Measurements from ENCODE around the gene TRAPPC12.

TRAPPC12 gene

DNA sequence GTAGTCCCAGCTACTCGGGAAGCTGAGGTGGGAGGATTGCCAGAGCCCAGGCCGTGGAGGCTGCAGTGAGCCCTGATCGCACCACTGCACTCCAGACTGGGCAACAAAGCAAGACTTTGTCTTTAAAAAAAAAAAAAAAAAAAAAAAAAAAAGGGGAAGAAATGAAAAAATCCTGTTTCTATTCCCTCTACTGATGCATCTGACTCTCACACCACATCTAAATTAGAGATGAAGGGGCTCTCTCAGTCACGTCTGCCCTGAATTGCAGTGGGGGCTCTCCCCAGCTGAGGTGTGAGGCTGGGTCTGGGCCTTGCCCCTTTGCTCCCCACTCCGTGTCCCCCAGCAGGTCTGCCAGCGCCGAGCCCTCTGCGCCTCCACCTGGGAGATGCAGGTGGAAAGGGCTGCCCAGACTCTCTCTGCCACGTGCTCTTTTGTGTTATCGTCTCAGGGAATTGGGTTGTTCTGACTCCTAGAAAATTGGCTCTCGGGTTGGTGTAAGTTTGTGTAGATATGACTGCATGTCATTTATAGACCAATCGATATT is 30.2 kb downstream of the TRAPPC12 start:
- DNase-seq = no peak

DNA sequence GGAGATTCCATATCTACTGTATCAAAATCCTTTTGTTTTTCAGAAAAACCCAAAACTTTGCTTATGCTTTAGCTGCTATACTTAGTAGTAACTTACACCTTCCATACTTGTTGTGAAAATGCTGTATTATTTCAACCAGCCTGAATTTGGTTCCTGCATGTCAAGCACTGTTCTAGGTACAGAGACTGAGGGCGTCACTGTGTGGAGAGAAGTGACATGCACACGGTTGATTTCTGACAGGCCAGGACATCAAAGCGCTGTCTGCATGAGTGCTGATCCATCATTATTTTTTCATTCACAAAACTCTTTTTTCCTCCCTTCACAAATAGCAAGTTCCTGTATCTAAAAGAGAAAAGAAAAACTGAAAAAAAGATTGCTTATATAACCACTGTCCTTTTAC is 31.6 kb downstream of the TRAPPC12 start:
- no peak for DNase-seq

- DNase-seq = no peak
Measured at GRCh38 chr2:3413697-3414096, 34.2 kb downstream of the TRAPPC12 start.

DNA sequence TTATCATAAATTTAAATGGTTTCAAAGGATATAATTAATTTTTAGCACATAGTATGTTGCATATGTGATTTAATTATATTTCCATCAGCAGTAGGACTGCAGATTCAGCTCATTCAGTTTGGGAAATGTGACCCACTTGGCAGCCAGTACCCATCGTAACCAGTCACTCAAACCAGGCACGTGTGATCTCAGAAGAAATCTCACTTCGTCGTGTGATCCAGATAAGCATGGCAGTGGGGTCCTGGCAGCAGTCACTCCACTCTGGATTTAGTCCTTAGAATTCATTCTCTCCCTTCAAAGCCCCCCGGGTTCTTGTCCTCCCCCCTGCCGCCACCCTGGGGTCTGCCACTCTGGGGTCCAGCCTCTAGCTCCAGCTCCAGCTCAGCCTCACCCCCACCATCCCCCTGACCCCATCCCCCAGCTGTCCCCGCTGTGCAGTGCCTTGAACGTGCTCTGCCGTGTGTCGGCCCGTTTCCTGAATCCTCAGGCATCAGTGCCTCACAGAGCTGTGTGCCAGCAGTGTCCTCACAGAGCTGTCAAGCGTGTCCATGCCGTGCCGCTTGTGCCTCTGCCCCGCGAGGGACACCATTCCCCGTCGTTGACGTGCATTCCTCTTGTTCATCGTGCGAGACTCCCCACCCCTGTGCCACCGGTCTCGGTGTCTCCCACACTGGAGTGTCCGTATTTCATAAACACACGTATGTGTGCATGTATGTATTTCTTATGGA is 34.8 kb downstream of the TRAPPC12 start:
- DNase-seq = no peak

GRCh38 chr2:3418766-3419404 is 39.4 kb downstream of the TRAPPC12 start:
- DNase-seq = no peak

GRCh38 chr2:3420076-3420768 is 40.7 kb downstream of the TRAPPC12 start:
- DNase-seq = no peak

GRCh38 chr2:3420769-3421397 is 41.4 kb downstream of the TRAPPC12 start:
- DNase-seq = no peak

GRCh38 chr2:3421580-3421979 is 42.1 kb downstream of the TRAPPC12 start:
- no peak for DNase-seq

DNA sequence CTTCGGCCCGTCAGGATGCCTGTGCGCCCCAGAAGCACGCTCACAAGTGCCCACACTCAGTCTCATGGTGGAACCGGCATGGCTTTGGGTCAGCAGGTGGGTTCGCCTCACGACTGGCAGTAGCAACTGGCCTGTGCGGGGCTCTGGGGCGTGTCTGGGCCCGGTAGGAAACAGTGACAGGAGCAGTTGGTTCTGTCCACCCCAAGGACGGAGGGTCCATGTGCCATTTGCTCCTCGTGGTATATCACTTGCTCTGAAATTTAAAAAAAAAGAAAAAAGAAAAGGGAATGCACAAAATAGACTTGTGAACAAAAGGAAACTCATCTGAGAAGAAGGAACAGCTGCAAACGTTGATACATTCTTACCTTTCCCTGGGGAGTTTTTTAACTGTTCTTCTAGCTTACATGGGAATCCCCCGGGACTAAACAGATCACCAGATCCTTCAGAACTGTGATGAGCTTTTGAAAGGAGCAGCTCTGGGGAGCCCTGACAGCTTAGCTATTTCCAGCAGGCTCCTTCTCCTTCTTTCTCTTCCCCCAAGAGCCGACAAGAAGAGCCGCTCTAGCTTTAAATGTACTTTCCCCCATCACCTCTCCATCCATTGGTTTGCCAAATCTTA is 42.8 kb downstream of the TRAPPC12 start:
- DNase-seq = no peak

DNA sequence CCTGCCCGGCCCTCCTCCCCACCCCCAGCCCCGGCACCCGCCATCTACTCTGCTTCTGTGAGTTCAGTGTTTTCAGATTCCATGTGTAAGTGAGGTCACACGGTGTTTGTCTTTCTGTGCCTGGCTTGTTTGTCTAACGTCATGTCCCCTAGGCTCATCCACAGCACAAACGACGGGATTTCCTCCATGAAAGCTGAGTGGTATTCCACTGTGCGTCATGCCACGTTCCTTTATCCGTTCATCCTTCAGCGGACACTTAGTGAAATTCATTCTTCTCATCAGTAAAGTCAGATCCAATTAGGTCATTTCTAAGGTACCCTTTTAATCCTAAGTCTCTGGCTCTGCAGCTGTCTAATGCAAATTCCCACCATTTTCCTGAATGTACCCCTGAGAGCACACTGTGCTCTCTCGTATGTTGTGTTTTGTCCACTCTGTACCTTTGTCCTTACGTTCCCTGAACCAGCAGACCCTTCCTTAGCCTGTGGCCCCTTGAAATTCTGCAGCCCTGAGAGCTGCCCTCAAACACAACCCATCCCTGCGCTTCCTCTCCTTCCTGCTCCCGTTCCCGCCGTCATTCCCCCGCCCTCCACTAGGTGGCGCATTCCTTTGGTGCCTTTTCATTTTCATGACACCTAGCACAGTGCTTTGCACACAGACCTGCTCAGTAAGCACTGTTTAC is 44.1 kb downstream of the TRAPPC12 start:
- DNase-seq = peak; percentile 52

DNA sequence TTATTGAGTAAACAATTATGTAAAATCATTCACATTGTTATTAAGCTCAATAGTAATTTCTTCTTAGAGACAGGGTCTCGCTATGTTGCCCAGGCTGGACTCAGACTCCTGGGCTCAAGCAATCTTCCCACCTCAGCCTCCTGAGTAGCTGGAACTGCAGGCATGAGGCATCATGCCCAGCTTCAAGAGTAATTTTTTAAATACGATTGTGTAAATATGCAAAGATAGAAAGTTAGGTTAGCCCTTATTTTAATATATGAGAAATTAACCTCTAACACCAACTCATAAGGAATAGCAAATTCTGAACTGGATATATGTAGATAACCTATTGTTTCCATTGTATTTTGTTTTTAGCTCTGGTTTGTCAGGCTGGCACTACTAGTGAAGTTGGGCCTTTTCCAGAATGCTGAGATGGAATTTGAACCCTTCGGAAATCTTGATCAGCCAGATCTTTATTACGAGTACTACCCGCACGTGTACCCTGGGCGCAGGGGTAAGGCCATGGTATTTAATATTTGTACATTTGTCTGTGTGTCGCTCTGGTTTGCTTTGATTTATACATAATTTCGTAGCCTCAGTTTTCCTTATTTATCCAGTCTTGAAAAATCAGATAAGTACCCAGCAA is 44.8 kb downstream of the TRAPPC12 start:
- no peak for DNase-seq

DNA sequence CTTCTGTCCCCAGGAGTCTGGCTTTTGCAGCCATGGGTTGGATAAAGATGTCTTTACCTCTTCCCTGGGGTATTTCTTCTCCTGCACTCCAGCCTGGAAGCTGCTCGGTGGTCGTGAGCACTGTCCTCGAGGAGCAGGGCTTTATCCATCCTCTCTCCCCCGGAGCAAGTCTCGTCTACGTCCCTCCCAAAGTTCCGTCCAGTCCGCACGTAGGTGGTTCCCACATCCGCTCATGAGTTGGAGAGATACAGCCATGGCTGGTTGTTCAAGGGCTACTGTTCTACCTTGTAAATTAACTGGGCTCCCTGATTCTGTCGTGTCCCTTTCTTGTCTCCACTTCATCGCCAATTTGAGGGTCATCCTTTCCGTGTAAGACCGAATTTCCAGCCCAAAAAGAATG is 47.1 kb downstream of the TRAPPC12 start:
- DNase-seq = no peak

GRCh38 chr2:3427272-3427671 is 47.8 kb downstream of the TRAPPC12 start:
- no peak for DNase-seq

GRCh38 chr2:3428577-3428976 is 49.1 kb downstream of the TRAPPC12 start:
- DNase-seq = no peak

GRCh38 chr2:3429066-3429610 is 49.6 kb downstream of the TRAPPC12 start:
- no peak for DNase-seq

GRCh38 chr2:3430172-3430571 is 50.7 kb downstream of the TRAPPC12 start:
- no peak for DNase-seq

- no peak for DNase-seq
Measured at GRCh38 chr2:3430740-3431490, 51.4 kb downstream of the TRAPPC12 start.

GRCh38 chr2:3432067-3432466 is 52.6 kb downstream of the TRAPPC12 start:
- no peak for DNase-seq

GRCh38 chr2:3432693-3433338 is 53.3 kb downstream of the TRAPPC12 start:
- DNase-seq = no peak

- DNase-seq = no peak
Measured at GRCh38 chr2:3433339-3433699, 53.8 kb downstream of the TRAPPC12 start.

Data from central memory CD4-positive, alpha-beta T cell (primary cell).